Astrocyte (in vitro differentiated cells and primary cell): ENCODE measurements around the gene MIR17HG. TPM values are rescaled to one million over a fixed set of nuclear protein-coding genes. Genes with fewer than 3 reads are reported as not detected.

Source experiments
- DNase-seq: peaks from one replicate; pipeline ENCODE4 v3.0.0-alpha.2; 2010; ENCODE audit warnings: low read depth
- FAIRE-seq: peaks from 2 replicates; lab custom pipeline; 2011; peaks lifted over from hg19 to GRCh38; lab: Jason Lieb, UNC
- H2AFZ ChIP-seq: 2 replicates; pipeline ENCODE4 v1.6.0; 2012; ENCODE audit warnings: low read depth, low read length, inconsistent platforms
- H3K27ac ChIP-seq: 2 replicates; pipeline ENCODE4 v1.5.1; 2011; ENCODE audit warnings: low read depth, low read length, inconsistent platforms
- H3K27me3 ChIP-seq: 2 replicates; pipeline ENCODE4 v1.6.0; 2011; ENCODE audit warnings: low read length, inconsistent platforms; ENCODE audit not compliant: insufficient read depth
- H3K36me3 ChIP-seq: 2 replicates; pipeline ENCODE4 v1.5.1; 2011; ENCODE audit warnings: low read length, inconsistent platforms; ENCODE audit not compliant: insufficient read depth
- H3K4me1 ChIP-seq: 2 replicates; pipeline ENCODE4 v1.5.1; 2011; ENCODE audit warnings: low read length, inconsistent platforms; ENCODE audit not compliant: insufficient read depth
- H3K4me2 ChIP-seq: 2 replicates; pipeline ENCODE4 v1.6.0; 2012; ENCODE audit warnings: low read length, inconsistent platforms
- H3K4me3 ChIP-seq: 2 replicates; pipeline ENCODE4 v1.5.1; 2011; ENCODE audit warnings: low read depth, mild to moderate bottlenecking, low read length, inconsistent platforms; ENCODE audit not compliant: insufficient read depth
- H3K79me2 ChIP-seq: 2 replicates; pipeline ENCODE4 v1.6.0; 2012; ENCODE audit warnings: mild to moderate bottlenecking, low read length, inconsistent platforms; ENCODE audit not compliant: insufficient read depth
- H3K9ac ChIP-seq: 2 replicates; pipeline ENCODE4 v1.6.0; 2012; ENCODE audit warnings: mild to moderate bottlenecking, low read length, inconsistent platforms
- H3K9me3 ChIP-seq: 2 replicates; pipeline ENCODE4 v1.5.1; 2012; ENCODE audit warnings: low read depth, mild to moderate bottlenecking, low read length, inconsistent platforms; ENCODE audit not compliant: insufficient read depth
- H4K20me1 ChIP-seq: 2 replicates; pipeline ENCODE4 v1.6.0; 2012; ENCODE audit warnings: low read length, inconsistent platforms; ENCODE audit not compliant: insufficient read depth
- H3K27ac Mint-ChIP-seq: one replicate; pipeline ENCODE4 v1.8.0; 2021; ENCODE audit warnings: mild to moderate bottlenecking, mixed read lengths; ENCODE audit not compliant: unreplicated experiment
- H3K27me3 Mint-ChIP-seq: one replicate; pipeline ENCODE4 v1.8.0; 2021; ENCODE audit warnings: low read depth, mixed read lengths; ENCODE audit not compliant: unreplicated experiment
- H3K36me3 Mint-ChIP-seq: one replicate; pipeline ENCODE4 v1.8.0; 2021; ENCODE audit warnings: low read depth, mixed read lengths; ENCODE audit not compliant: unreplicated experiment
- H3K4me1 Mint-ChIP-seq: one replicate; pipeline ENCODE4 v1.8.0; 2021; ENCODE audit warnings: low read depth, mixed read lengths; ENCODE audit not compliant: unreplicated experiment
- H3K4me3 Mint-ChIP-seq: one replicate; pipeline ENCODE4 v1.8.0; 2021; ENCODE audit warnings: mild to moderate bottlenecking, moderate library complexity, mixed read lengths; ENCODE audit not compliant: unreplicated experiment
- H3K9me3 Mint-ChIP-seq: one replicate; pipeline ENCODE4 v1.8.0; 2021; ENCODE audit warnings: mild to moderate bottlenecking, mixed read lengths; ENCODE audit not compliant: unreplicated experiment
- CTCF ChIP-seq: IDR thresholded peaks from 2 replicates; pipeline ENCODE4 v1.5.1; 2011; ENCODE audit warnings: low read depth, mild to moderate bottlenecking, inconsistent platforms, low read length, moderate library complexity; ENCODE audit not compliant: insufficient read depth
- EZH2 ChIP-seq: IDR thresholded peaks from 2 replicates; pipeline ENCODE4 v1.6.1; 2012; ENCODE audit warnings: mild to moderate bottlenecking, low read length, inconsistent platforms; ENCODE audit not compliant: insufficient read depth
- total RNA-seq: library from RNA; stranded (reverse); gene quantifications from 2 replicates; pipeline ENCODE4 v1.2.1, GENCODE V29; 2021

The MIR17HG gene
- total RNA-seq, 1 donor from 2014 or later: 6.3 TPM

- no peak overlapping the region for H2AFZ ChIP-seq
- no peak for FAIRE-seq
- no peak overlapping the region for H3K4me3 ChIP-seq
- H3K9me3 Mint-ChIP-seq: peaks cover 2% of the 10 kb centered on the region
- TF ChIP-seq EZH2 (no peak), CTCF (no peak)
- no peaks in the 10 kb centered on the region for H3K36me3 Mint-ChIP-seq
- H3K79me2 ChIP-seq: no peaks in the 10 kb centered on the region
- no peak overlapping the region for H3K27ac Mint-ChIP-seq
- no peaks in the 10 kb centered on the region for H3K9me3 ChIP-seq
- no peak overlapping the region for H3K4me3 Mint-ChIP-seq
- H3K4me2 ChIP-seq: no peak overlapping the region
- no peaks in the 10 kb centered on the region for H4K20me1 ChIP-seq
- no peak for DNase-seq
- H3K4me1 Mint-ChIP-seq: no peaks in the 10 kb centered on the region
- H3K27me3 Mint-ChIP-seq: no peaks in the 10 kb centered on the region
- no peak overlapping the region for H3K9ac ChIP-seq
- H3K36me3 ChIP-seq: no peaks in the 10 kb centered on the region
- no peaks in the 10 kb centered on the region for H3K27me3 ChIP-seq
- H3K27ac ChIP-seq: no peak overlapping the region
- no peaks in the 10 kb centered on the region for H3K4me1 ChIP-seq
Measured at GRCh38 chr13:91326146-91326545, 21.3 kb upstream of the MIR17HG start.

GRCh38 chr13:91328726-91329125, 18.8 kb upstream of the MIR17HG start:
- Histone ChIP-seq H3K79me2 (no peaks in the 10 kb centered on the region), H3K9me3 (no peaks in the 10 kb centered on the region), H3K27ac (no peak overlapping the region), H2AFZ (no peak overlapping the region), H3K9ac (no peak overlapping the region), H4K20me1 (no peaks in the 10 kb centered on the region), H3K4me3 (no peak overlapping the region), H3K27me3 (no peaks in the 10 kb centered on the region), H3K36me3 (no peaks in the 10 kb centered on the region), H3K4me1 (no peaks in the 10 kb centered on the region), H3K4me2 (no peak overlapping the region)
- H3K4me1 Mint-ChIP-seq: no peaks in the 10 kb centered on the region
- H3K9me3 Mint-ChIP-seq: no peaks in the 10 kb centered on the region
- DNase-seq: no peak
- no peak for TF ChIP-seq EZH2
- no peak for TF ChIP-seq CTCF
- H3K4me3 Mint-ChIP-seq: no peak overlapping the region
- H3K27ac Mint-ChIP-seq: no peak overlapping the region
- no peak for FAIRE-seq
- H3K36me3 Mint-ChIP-seq: no peaks in the 10 kb centered on the region
- H3K27me3 Mint-ChIP-seq: peaks cover 3% of the 10 kb centered on the region

- no peaks in the 10 kb centered on the region for H3K27me3 ChIP-seq
- H3K4me1 Mint-ChIP-seq: no peaks in the 10 kb centered on the region
- no peaks in the 10 kb centered on the region for H3K36me3 ChIP-seq
- no peaks in the 10 kb centered on the region for H3K9me3 Mint-ChIP-seq
- H3K9me3 ChIP-seq: no peaks in the 10 kb centered on the region
- H3K27ac ChIP-seq: no peak overlapping the region
- FAIRE-seq (no peak), DNase-seq (no peak)
- H3K9ac ChIP-seq: no peak overlapping the region
- H3K27me3 Mint-ChIP-seq: peaks cover 3% of the 10 kb centered on the region
- no peaks in the 10 kb centered on the region for H4K20me1 ChIP-seq
- H3K36me3 Mint-ChIP-seq: no peaks in the 10 kb centered on the region
- no peak overlapping the region for H3K4me3 ChIP-seq
- TF ChIP-seq EZH2: no peak
- no peak for TF ChIP-seq CTCF
- H3K4me1 ChIP-seq: no peaks in the 10 kb centered on the region
- no peaks in the 10 kb centered on the region for H3K79me2 ChIP-seq
- H3K4me2 ChIP-seq: no peak overlapping the region
- no peak overlapping the region for H3K27ac Mint-ChIP-seq
- no peak overlapping the region for H2AFZ ChIP-seq
- H3K4me3 Mint-ChIP-seq: no peak overlapping the region
Measured at GRCh38 chr13:91329733-91330132, 17.8 kb upstream of the MIR17HG start.
